Measurements from ENCODE around the gene SPHK1.

Gene SPHK1

GRCh38 chr17:76404256-76404655 is 19.8 kb downstream of the SPHK1 start:
- POLR2A ChIA-PET, result interaction anchor here (1.0 kb wide), 1 partner anchor 51 kb away, joined by 4 read pairs; the partner anchor contains the start of gene PRPSAP1
- no peak for TF ChIP-seq FOXA1 (IDR thresholded peaks at IDR 0.05)
- no peak for TF ChIP-seq SP1 (IDR thresholded peaks at IDR 0.05)
- no peak for TF ChIP-seq NFRKB (IDR thresholded peaks at IDR 0.05)
- TF ChIP-seq HDGF (IDR thresholded peaks at IDR 0.05; ENCODE audit: borderline replicate concordance), result no peak
- no peak for TF ChIP-seq TARDBP (IDR thresholded peaks at IDR 0.05)
- no peak for TF ChIP-seq FOXM1 (IDR thresholded peaks at IDR 0.05; ENCODE audit: borderline replicate concordance)
- no peak for TF ChIP-seq CTBP1 (IDR thresholded peaks at IDR 0.05; ENCODE audit: borderline replicate concordance)
- no peak for TF ChIP-seq L3MBTL2 (conservative IDR thresholded peaks at IDR 0.05)
- TF ChIP-seq, protein P1, sequence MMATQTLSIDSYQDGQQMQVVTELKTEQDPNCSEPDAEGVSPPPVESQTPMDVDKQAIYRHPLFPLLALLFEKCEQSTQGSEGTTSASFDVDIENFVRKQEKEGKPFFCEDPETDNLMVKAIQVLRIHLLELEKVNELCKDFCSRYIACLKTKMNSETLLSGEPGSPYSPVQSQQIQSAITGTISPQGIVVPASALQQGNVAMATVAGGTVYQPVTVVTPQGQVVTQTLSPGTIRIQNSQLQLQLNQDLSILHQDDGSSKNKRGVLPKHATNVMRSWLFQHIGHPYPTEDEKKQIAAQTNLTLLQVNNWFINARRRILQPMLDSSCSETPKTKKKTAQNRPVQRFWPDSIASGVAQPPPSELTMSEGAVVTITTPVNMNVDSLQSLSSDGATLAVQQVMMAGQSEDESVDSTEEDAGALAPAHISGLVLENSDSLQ (IDR thresholded peaks at IDR 0.05), result no peak
- no peak for TF ChIP-seq SUZ12 (IDR thresholded peaks at IDR 0.05)
- no peak for TF ChIP-seq BHLHE40 (IDR thresholded peaks at IDR 0.05; ENCODE audit: borderline replicate concordance)
- TF ChIP-seq ZNF384 (IDR thresholded peaks at IDR 0.05), result no peak
- TF ChIP-seq ELF4 (IDR thresholded peaks at IDR 0.05), result no peak
- no peak for TF ChIP-seq LEF1 (IDR thresholded peaks at IDR 0.05; ENCODE audit: borderline replicate concordance)
- CTCF ChIA-PET, result interaction anchor here (1.2 kb wide), 1 partner anchor 55 kb away, joined by 3 read pairs; no protein-coding TSS in a partner anchor

GRCh38 chr17:76404976-76405563 is 20.7 kb downstream of the SPHK1 start:
- TF ChIP-seq LEF1 (IDR thresholded peaks at IDR 0.05; ENCODE audit: borderline replicate concordance) (no peak), NFRKB (IDR thresholded peaks at IDR 0.05) (no peak), L3MBTL2 (conservative IDR thresholded peaks at IDR 0.05) (no peak), CTBP1 (IDR thresholded peaks at IDR 0.05; ENCODE audit: borderline replicate concordance) (no peak), TARDBP (IDR thresholded peaks at IDR 0.05) (no peak), ARNT (IDR thresholded peaks at IDR 0.05) (no peak), ELF4 (IDR thresholded peaks at IDR 0.05) (no peak), FOXA1 (IDR thresholded peaks at IDR 0.05) (no peak)
- TF ChIP-seq, protein P1 (IDR thresholded peaks at IDR 0.05), result no peak
- ChIA-PET CTCF (interaction anchor here (0.7 to 1.4 kb wide), 3 partner anchors 7 to 44 kb away, joined by 3 to 5 read pairs (median 4); partner anchors contain the start of gene SPHK1), POLR2A (interaction anchor here (1.0 kb wide), 1 partner anchor 51 kb away, joined by 4 read pairs; the partner anchor contains the start of gene PRPSAP1)
- DNase-seq (ENCODE audit: extremely low spot score), result no peak

More at GRCh38 chr17:76404256-76404655, 19.8 kb downstream of the SPHK1 start:
- DNase-seq (ENCODE audit: extremely low spot score), result no peak

DNA sequence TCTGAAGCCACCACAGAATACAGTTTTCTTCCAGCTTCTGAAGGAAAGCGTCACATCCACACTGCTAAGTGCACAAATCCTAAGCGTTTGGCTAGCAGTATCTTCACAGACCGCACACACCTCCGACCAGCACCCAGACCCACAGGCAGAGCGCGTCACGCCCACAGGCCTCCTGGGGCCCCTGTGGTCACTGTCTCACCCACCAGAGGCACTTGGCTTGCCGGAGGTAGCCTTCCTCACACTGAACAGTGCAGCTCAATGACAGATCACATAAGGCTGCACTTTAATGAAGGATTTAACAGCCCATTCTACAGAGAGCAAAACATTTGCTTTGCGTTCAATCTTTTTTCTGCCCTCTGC is 21.2 kb downstream of the SPHK1 start:
- no peak for TF ChIP-seq L3MBTL2 (conservative IDR thresholded peaks at IDR 0.05)
- no peak for TF ChIP-seq ELF4 (IDR thresholded peaks at IDR 0.05)
- TF ChIP-seq, protein P1 (IDR thresholded peaks at IDR 0.05), result no peak
- no peak for TF ChIP-seq LEF1 (IDR thresholded peaks at IDR 0.05; ENCODE audit: borderline replicate concordance)
- TF ChIP-seq FOXA1 (IDR thresholded peaks at IDR 0.05), result no peak
- TF ChIP-seq BHLHE40 (IDR thresholded peaks at IDR 0.05; ENCODE audit: borderline replicate concordance), result no peak
- TF ChIP-seq FOXK2 (IDR thresholded peaks at IDR 0.05), result no peak
- no peak for TF ChIP-seq FOXM1 (IDR thresholded peaks at IDR 0.05; ENCODE audit: borderline replicate concordance)
- TF ChIP-seq TARDBP (IDR thresholded peaks at IDR 0.05), result no peak
- TF ChIP-seq ZNF384 (IDR thresholded peaks at IDR 0.05), result no peak
- TF ChIP-seq NFRKB (IDR thresholded peaks at IDR 0.05), result no peak
- TF ChIP-seq CTBP1 (IDR thresholded peaks at IDR 0.05; ENCODE audit: borderline replicate concordance), result no peak
- no peak for TF ChIP-seq HDGF (IDR thresholded peaks at IDR 0.05; ENCODE audit: borderline replicate concordance)
- TF ChIP-seq SP1 (IDR thresholded peaks at IDR 0.05), result no peak
- TF ChIP-seq ARNT (IDR thresholded peaks at IDR 0.05), result no peak
- TF ChIP-seq SUZ12 (IDR thresholded peaks at IDR 0.05), result no peak
- ChIA-PET CTCF (interaction anchor here (0.7 to 1.4 kb wide), 3 partner anchors 8 to 44 kb away, joined by 3 to 5 read pairs (median 4); partner anchors contain the start of gene SPHK1), POLR2A (no interaction called here)
- no peak for DNase-seq (ENCODE audit: extremely low spot score)

DNA sequence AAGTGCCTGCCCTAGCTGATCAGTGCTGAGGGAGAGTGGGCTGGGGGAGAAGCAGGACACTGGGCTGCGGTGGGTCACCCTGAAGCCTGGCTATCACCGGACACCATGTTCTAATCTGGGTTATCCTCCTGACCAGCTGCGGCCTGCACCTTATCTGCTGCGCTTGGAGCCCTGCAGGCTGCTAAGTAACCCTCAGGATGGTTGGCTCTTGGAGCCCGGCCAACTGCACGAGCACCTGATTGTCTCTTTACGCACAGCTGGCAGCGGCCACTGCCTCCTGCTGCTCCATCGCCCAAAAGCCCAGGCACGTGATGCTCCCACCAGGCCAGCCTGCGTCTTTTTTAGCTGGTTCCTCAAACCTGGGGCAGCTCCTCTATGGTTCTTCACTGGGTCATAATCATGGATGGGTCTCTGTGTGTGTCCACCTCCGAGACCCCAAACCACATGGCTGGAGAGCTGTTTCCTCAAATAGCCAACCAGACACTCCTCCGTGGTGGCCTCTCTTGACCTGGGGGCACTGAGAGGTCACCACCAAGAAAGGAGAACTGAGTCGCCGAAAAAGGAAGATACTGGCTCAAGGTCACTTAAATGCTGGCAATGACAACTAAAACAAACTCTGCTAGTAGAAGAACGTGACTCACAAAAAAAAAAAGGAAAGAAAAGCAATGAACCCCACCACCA is 21.7 kb downstream of the SPHK1 start:
- ChIA-PET POLR2A (no interaction called here), CTCF (interaction anchor here (0.7 to 1.4 kb wide), 3 partner anchors 8 to 43 kb away, joined by 3 to 5 read pairs (median 4); partner anchors contain the start of gene SPHK1)
- TF ChIP-seq SUZ12 (IDR thresholded peaks at IDR 0.05), result no peak
- TF ChIP-seq L3MBTL2 (conservative IDR thresholded peaks at IDR 0.05), result no peak
- no peak for TF ChIP-seq HDGF (IDR thresholded peaks at IDR 0.05; ENCODE audit: borderline replicate concordance)
- no peak for TF ChIP-seq ELF4 (IDR thresholded peaks at IDR 0.05)
- TF ChIP-seq FOXA1 (IDR thresholded peaks at IDR 0.05), result no peak
- TF ChIP-seq SP1 (IDR thresholded peaks at IDR 0.05), result no peak
- no peak for TF ChIP-seq LEF1 (IDR thresholded peaks at IDR 0.05; ENCODE audit: borderline replicate concordance)
- no peak for TF ChIP-seq FOXK2 (IDR thresholded peaks at IDR 0.05)
- no peak for TF ChIP-seq CTBP1 (IDR thresholded peaks at IDR 0.05; ENCODE audit: borderline replicate concordance)
- no peak for DNase-seq (ENCODE audit: extremely low spot score)

DNA sequence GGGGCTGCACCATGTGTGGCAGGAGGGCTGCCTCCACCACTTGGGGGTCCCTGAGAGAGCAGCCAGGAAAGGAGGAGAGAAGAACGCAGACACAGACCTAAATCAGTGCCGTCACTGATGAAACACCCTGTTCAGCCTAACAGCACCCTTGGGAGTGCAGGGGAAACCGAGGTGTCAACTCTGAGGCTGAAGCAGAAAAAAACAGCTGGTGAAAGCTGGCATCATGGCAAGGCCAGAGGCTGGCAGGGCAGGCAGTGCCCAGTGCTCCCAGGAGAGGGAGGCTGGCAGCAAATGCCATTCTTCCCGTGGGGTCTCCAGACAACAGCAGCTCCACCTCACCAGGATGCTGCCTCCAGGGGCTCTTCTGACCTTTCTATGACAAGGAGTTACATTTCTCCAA is 23.1 kb downstream of the SPHK1 start:
- no peak for DNase-seq (ENCODE audit: extremely low spot score)
- TF ChIP-seq ELF4 (IDR thresholded peaks at IDR 0.05) (no peak), HDGF (IDR thresholded peaks at IDR 0.05; ENCODE audit: borderline replicate concordance) (no peak), FOXA1 (IDR thresholded peaks at IDR 0.05) (no peak), LEF1 (IDR thresholded peaks at IDR 0.05; ENCODE audit: borderline replicate concordance) (no peak), L3MBTL2 (conservative IDR thresholded peaks at IDR 0.05) (no peak), ZNF384 (IDR thresholded peaks at IDR 0.05) (no peak), FOXM1 (IDR thresholded peaks at IDR 0.05; ENCODE audit: borderline replicate concordance) (no peak), SP1 (IDR thresholded peaks at IDR 0.05) (no peak), FOXK2 (IDR thresholded peaks at IDR 0.05) (no peak), BHLHE40 (IDR thresholded peaks at IDR 0.05; ENCODE audit: borderline replicate concordance) (no peak), NFRKB (IDR thresholded peaks at IDR 0.05) (no peak), TARDBP (IDR thresholded peaks at IDR 0.05) (no peak), SUZ12 (IDR thresholded peaks at IDR 0.05) (no peak), CTBP1 (IDR thresholded peaks at IDR 0.05; ENCODE audit: borderline replicate concordance) (no peak), ARNT (IDR thresholded peaks at IDR 0.05) (no peak)
- TF ChIP-seq, protein P1 (IDR thresholded peaks at IDR 0.05), result no peak
- POLR2A ChIA-PET, result no interaction called here
- CTCF ChIA-PET, result interaction anchor here (1.3 to 2.7 kb wide), 2 partner anchors 51 to 106 kb away, joined by 3 to 14 read pairs; no protein-coding TSS in a partner anchor
